OCI-LY1 (cell line): ENCODE results near the gene LIMK2.

Experiments
- CTCF ChIP-seq: fragments of 200-600 bp; sonication (generic), shearing (Covaris generic); IDR thresholded peaks from 2 replicates; pipeline ENCODE4 v1.5.1; 2017; ENCODE audit warnings: mild to moderate bottlenecking, antibody characterized with exemption, low read length, moderate library complexity, mixed read lengths
- EZH2 ChIP-seq: fragments of 200-600 bp; sonication (generic), shearing (Covaris generic); IDR thresholded peaks from 2 replicates; pipeline ENCODE4 v1.8.0; 2017; ENCODE audit warnings: borderline replicate concordance, mixed run types, mild to moderate bottlenecking, antibody characterized with exemption, low read length, moderate library complexity, mixed read lengths

GRCh38 chr22:31184015-31184414, 28.1 kb upstream of the LIMK2 start:
- TF ChIP-seq CTCF (no peak), EZH2 (no peak)
